ENCODE data around the gene FYN. TPM values are rescaled to one million over a fixed set of nuclear protein-coding genes. Genes with fewer than 3 reads are reported as not detected.

The FYN gene
- total RNA-seq, 2 experiments from 2014 or later, result 236 to 244 TPM

GRCh38 chr6:111711984-111712752 lies 161.1 kb downstream of the FYN start:
- Mint-ChIP-seq H3K27me3 (ENCODE audit: low read depth) (no peaks in the 10 kb centered on the region), H3K36me3 (ENCODE audit: low read depth) (peaks cover 51% of the 10 kb centered on the region), H3K4me1 (ENCODE audit: low read depth) (peaks cover 73% of the 10 kb centered on the region), H3K27ac (peak overlapping the region; percentile 82), H3K4me3 (no peak overlapping the region), H3K9me3 (no peaks in the 10 kb centered on the region)
- intact Hi-C loops (cut with micrococcal nuclease), result loop anchor here (2.0 kb wide), 3 partner anchors 53 to 451 kb away; no protein-coding TSS in a partner anchor
- peak; percentile 38 for DNase-seq
- CTCF ChIA-PET, result interaction anchor here (0.7 to 2.7 kb wide), 8 partner anchors 10 to 332 kb away, joined by 3 to 11 read pairs (median 4); no protein-coding TSS in a partner anchor

- CTCF ChIA-PET, result interaction anchor here (0.7 to 4.1 kb wide), 11 partner anchors 15 to 451 kb away, joined by 3 to 56 read pairs (median 5); no protein-coding TSS in a partner anchor
- intact Hi-C loops (cut with micrococcal nuclease), result loop anchor here (2.0 kb wide), 3 partner anchors 53 to 451 kb away; no protein-coding TSS in a partner anchor
- peak overlapping the region; percentile 82 for H3K27ac Mint-ChIP-seq
- H3K27me3 Mint-ChIP-seq (ENCODE audit: low read depth), result no peaks in the 10 kb centered on the region
- H3K36me3 Mint-ChIP-seq (ENCODE audit: low read depth), result peaks cover 50% of the 10 kb centered on the region
- H3K4me3 Mint-ChIP-seq, result no peak overlapping the region
- peaks cover 68% of the 10 kb centered on the region for H3K4me1 Mint-ChIP-seq (ENCODE audit: low read depth)
- no peak for DNase-seq
- H3K9me3 Mint-ChIP-seq, result no peaks in the 10 kb centered on the region
These were observed 161.8 kb downstream of the FYN start for GRCh38 chr6:111711476-111711875.

GRCh38 chr6:111710911-111711310 lies 162.3 kb downstream of the FYN start:
- peak overlapping the region; percentile 82 for H3K27ac Mint-ChIP-seq
- no peaks in the 10 kb centered on the region for H3K27me3 Mint-ChIP-seq (ENCODE audit: low read depth)
- intact Hi-C loops (cut with micrococcal nuclease), result loop anchor here (1.0 to 2.0 kb wide), 7 partner anchors 54 to 452 kb away; partner anchors contain the start of gene FYN
- peaks cover 63% of the 10 kb centered on the region for H3K4me1 Mint-ChIP-seq (ENCODE audit: low read depth)
- no peak overlapping the region for H3K4me3 Mint-ChIP-seq
- peaks cover 47% of the 10 kb centered on the region for H3K36me3 Mint-ChIP-seq (ENCODE audit: low read depth)
- no peak for DNase-seq
- H3K9me3 Mint-ChIP-seq, result no peaks in the 10 kb centered on the region
- CTCF ChIA-PET, result interaction anchor here (0.7 to 4.1 kb wide), 30 partner anchors 15 to 452 kb away, joined by 3 to 56 read pairs (median 4); partner anchors contain the start of gene FYN

- Mint-ChIP-seq H3K4me3 (no peak overlapping the region), H3K36me3 (ENCODE audit: low read depth) (peaks cover 44% of the 10 kb centered on the region), H3K9me3 (no peaks in the 10 kb centered on the region), H3K27me3 (ENCODE audit: low read depth) (no peaks in the 10 kb centered on the region), H3K4me1 (ENCODE audit: low read depth) (peaks cover 59% of the 10 kb centered on the region), H3K27ac (peak overlapping the region; percentile 82)
- CTCF ChIA-PET, result interaction anchor here (0.7 to 4.1 kb wide), 32 partner anchors 15 to 453 kb away, joined by 3 to 56 read pairs (median 4); partner anchors contain the start of gene FYN
- no peak for DNase-seq
- intact Hi-C loops (cut with micrococcal nuclease), result loop anchor here (1.0 to 2.0 kb wide), 7 partner anchors 54 to 452 kb away; partner anchors contain the start of gene FYN
These were observed 162.8 kb downstream of the FYN start for GRCh38 chr6:111710439-111710838.

- intact Hi-C loops (cut with micrococcal nuclease), result loop anchor here (1.0 to 2.0 kb wide), 7 partner anchors 55 to 453 kb away; partner anchors contain the start of gene FYN
- CTCF ChIA-PET, result interaction anchor here (0.7 to 4.1 kb wide), 31 partner anchors 14 to 430 kb away, joined by 3 to 56 read pairs (median 4); partner anchors contain the start of gene FYN
These were observed 163.4 kb downstream of the FYN start for GRCh38 chr6:111709615-111710398.

GRCh38 chr6:111709201-111709600 lies 164.1 kb downstream of the FYN start:
- no peaks in the 10 kb centered on the region for H3K9me3 Mint-ChIP-seq
- CTCF ChIA-PET, result interaction anchor here (0.9 to 4.1 kb wide), 11 partner anchors 13 to 337 kb away, joined by 3 to 56 read pairs (median 14); no protein-coding TSS in a partner anchor
- H3K36me3 Mint-ChIP-seq (ENCODE audit: low read depth), result peaks cover 38% of the 10 kb centered on the region
- no peak overlapping the region for H3K4me3 Mint-ChIP-seq
- intact Hi-C loops (cut with micrococcal nuclease), result no loop called here
- DNase-seq, result no peak
- H3K27me3 Mint-ChIP-seq (ENCODE audit: low read depth), result no peaks in the 10 kb centered on the region
- no peak overlapping the region for H3K27ac Mint-ChIP-seq
- peaks cover 47% of the 10 kb centered on the region for H3K4me1 Mint-ChIP-seq (ENCODE audit: low read depth)

More at GRCh38 chr6:111709615-111710398, 163.4 kb downstream of the FYN start:
- Mint-ChIP-seq H3K4me3 (no peak overlapping the region), H3K4me1 (ENCODE audit: low read depth) (peaks cover 53% of the 10 kb centered on the region), H3K27me3 (ENCODE audit: low read depth) (no peaks in the 10 kb centered on the region), H3K27ac (peak overlapping the region; percentile 82), H3K36me3 (ENCODE audit: low read depth) (peaks cover 39% of the 10 kb centered on the region), H3K9me3 (no peaks in the 10 kb centered on the region)
- DNase-seq, result peak; percentile 73

GRCh38 chr6:111707773-111708172 lies 165.5 kb downstream of the FYN start:
- H3K4me3 Mint-ChIP-seq, result no peak overlapping the region
- peaks cover 39% of the 10 kb centered on the region for H3K36me3 Mint-ChIP-seq (ENCODE audit: low read depth)
- DNase-seq, result no peak

GRCh38 chr6:111706841-111707391 lies 166.3 kb downstream of the FYN start:
- H3K27ac Mint-ChIP-seq, result peak overlapping the region; percentile 41
- H3K9me3 Mint-ChIP-seq, result no peaks in the 10 kb centered on the region
- CTCF ChIA-PET, result no interaction called here

More at GRCh38 chr6:111707773-111708172, 165.5 kb downstream of the FYN start:
- Mint-ChIP-seq H3K27me3 (ENCODE audit: low read depth) (no peaks in the 10 kb centered on the region), H3K9me3 (no peaks in the 10 kb centered on the region), H3K27ac (no peak overlapping the region), H3K4me1 (ENCODE audit: low read depth) (peaks cover 37% of the 10 kb centered on the region)
- intact Hi-C loops (cut with micrococcal nuclease), result no loop called here
- CTCF ChIA-PET, result interaction anchor here (1.0 to 4.1 kb wide), 3 partner anchors 291 to 331 kb away, joined by 3 to 56 read pairs (median 14); no protein-coding TSS in a partner anchor

GRCh38 chr6:111703723-111704122 lies 169.5 kb downstream of the FYN start:
- DNase-seq, result no peak
- CTCF ChIA-PET, result interaction anchor here (0.9 to 1.7 kb wide), 3 partner anchors 36 to 294 kb away, joined by 3 to 5 read pairs (median 3); no protein-coding TSS in a partner anchor
- H3K27ac Mint-ChIP-seq, result peak overlapping the region; percentile 10
- H3K4me3 Mint-ChIP-seq, result no peak overlapping the region
- intact Hi-C loops (cut with micrococcal nuclease), result no loop called here
- H3K9me3 Mint-ChIP-seq, result no peaks in the 10 kb centered on the region
- peaks cover 20% of the 10 kb centered on the region for H3K4me1 Mint-ChIP-seq (ENCODE audit: low read depth)
- H3K27me3 Mint-ChIP-seq (ENCODE audit: low read depth), result no peaks in the 10 kb centered on the region
- peaks cover 49% of the 10 kb centered on the region for H3K36me3 Mint-ChIP-seq (ENCODE audit: low read depth)

More at GRCh38 chr6:111706841-111707391, 166.3 kb downstream of the FYN start:
- Mint-ChIP-seq H3K36me3 (ENCODE audit: low read depth) (peaks cover 36% of the 10 kb centered on the region), H3K27me3 (ENCODE audit: low read depth) (no peaks in the 10 kb centered on the region), H3K4me3 (no peak overlapping the region), H3K4me1 (ENCODE audit: low read depth) (peaks cover 28% of the 10 kb centered on the region)
- no peak for DNase-seq
- intact Hi-C loops (cut with micrococcal nuclease), result no loop called here

GRCh38 chr6:111702268-111702667 lies 171.0 kb downstream of the FYN start:
- H3K27ac Mint-ChIP-seq, result no peak overlapping the region
- peaks cover 20% of the 10 kb centered on the region for H3K4me1 Mint-ChIP-seq (ENCODE audit: low read depth)
- peaks cover 39% of the 10 kb centered on the region for H3K36me3 Mint-ChIP-seq (ENCODE audit: low read depth)
- H3K9me3 Mint-ChIP-seq, result no peaks in the 10 kb centered on the region
- DNase-seq, result no peak
- CTCF ChIA-PET, result interaction anchor here (0.6 to 1.5 kb wide), 3 partner anchors 15 to 338 kb away, joined by 3 to 4 read pairs (median 3); no protein-coding TSS in a partner anchor
- intact Hi-C loops (cut with micrococcal nuclease), result no loop called here
- no peaks in the 10 kb centered on the region for H3K27me3 Mint-ChIP-seq (ENCODE audit: low read depth)
- H3K4me3 Mint-ChIP-seq, result no peak overlapping the region

- intact Hi-C loops (cut with micrococcal nuclease), result no loop called here
- Mint-ChIP-seq H3K4me1 (ENCODE audit: low read depth) (peaks cover 20% of the 10 kb centered on the region), H3K36me3 (ENCODE audit: low read depth) (peaks cover 39% of the 10 kb centered on the region), H3K9me3 (no peaks in the 10 kb centered on the region), H3K27ac (no peak overlapping the region), H3K4me3 (no peak overlapping the region), H3K27me3 (ENCODE audit: low read depth) (no peaks in the 10 kb centered on the region)
- CTCF ChIA-PET, result no interaction called here
- DNase-seq, result no peak
These were observed 172.1 kb downstream of the FYN start for GRCh38 chr6:111701146-111701545.
